ENCODE results near the gene SPAG5.

GRCh38 chr17:28530250-28530649 is 68.6 kb downstream of the SPAG5 start:
- no peak for TF ChIP-seq CTCF (IDR thresholded peaks at IDR 0.05; ENCODE audit: low read length)
- TF ChIP-seq EZH2 (IDR thresholded peaks at IDR 0.05; ENCODE audit: borderline replicate concordance, low read length), result no peak
